SK-MEL-5 (cell line): Measurements from ENCODE around the gene MCRS1. TPM values are rescaled to one million over a fixed set of nuclear protein-coding genes. Genes with fewer than 3 reads are reported as not detected.
A peak's percentile ranks its signal among the peaks of the same experiment; 100 is the strongest.
"Not testable (repeated sequence)": the region's sequence is repeated elsewhere in the genome, so short reads cannot be mapped to it uniquely, and the experiment has no call there.

ENCODE experiments used
- DNase-seq: peaks from one replicate; pipeline ENCODE4 v3.0.0-alpha.2; 2016; ENCODE audit warnings: low read depth, low spot score
- in situ Hi-C: cut with HindIII; loops from 2 replicates; pipeline ENCODE4 v1.10.0; 2016; ENCODE audit warnings: low sequenced_read_pairs, high pct_unique_total_duplicates, low pct_unique_long_range_greater_than_20kb
- polyA plus RNA-seq, 2 experiments: library from polyadenylated mRNA; depleted of rRNA; stranded (reverse); fragments of >200 nt; gene quantifications; 2 replicates each; pipeline ENCODE4 v1.2.3, GENCODE V29; 2015
- total RNA-seq: library from RNA; depleted of rRNA; stranded (reverse); fragments of >200 nt; shearing (Covaris generic); gene quantifications from 2 replicates; pipeline ENCODE4 v1.2.3, GENCODE V29; 2014; rRNA removed

The MCRS1 gene, protein sequence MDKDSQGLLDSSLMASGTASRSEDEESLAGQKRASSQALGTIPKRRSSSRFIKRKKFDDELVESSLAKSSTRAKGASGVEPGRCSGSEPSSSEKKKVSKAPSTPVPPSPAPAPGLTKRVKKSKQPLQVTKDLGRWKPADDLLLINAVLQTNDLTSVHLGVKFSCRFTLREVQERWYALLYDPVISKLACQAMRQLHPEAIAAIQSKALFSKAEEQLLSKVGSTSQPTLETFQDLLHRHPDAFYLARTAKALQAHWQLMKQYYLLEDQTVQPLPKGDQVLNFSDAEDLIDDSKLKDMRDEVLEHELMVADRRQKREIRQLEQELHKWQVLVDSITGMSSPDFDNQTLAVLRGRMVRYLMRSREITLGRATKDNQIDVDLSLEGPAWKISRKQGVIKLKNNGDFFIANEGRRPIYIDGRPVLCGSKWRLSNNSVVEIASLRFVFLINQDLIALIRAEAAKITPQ
- 42.5 and 45.2 TPM in 2 replicates for total RNA-seq
- polyA plus RNA-seq (2015; cell fraction: cytosol; rRNA removed) = 58.6 and 62.2 TPM in 2 replicates
- polyA plus RNA-seq (2015; cell fraction: nucleus; rRNA removed) = 217 and 222 TPM in 2 replicates

DNA sequence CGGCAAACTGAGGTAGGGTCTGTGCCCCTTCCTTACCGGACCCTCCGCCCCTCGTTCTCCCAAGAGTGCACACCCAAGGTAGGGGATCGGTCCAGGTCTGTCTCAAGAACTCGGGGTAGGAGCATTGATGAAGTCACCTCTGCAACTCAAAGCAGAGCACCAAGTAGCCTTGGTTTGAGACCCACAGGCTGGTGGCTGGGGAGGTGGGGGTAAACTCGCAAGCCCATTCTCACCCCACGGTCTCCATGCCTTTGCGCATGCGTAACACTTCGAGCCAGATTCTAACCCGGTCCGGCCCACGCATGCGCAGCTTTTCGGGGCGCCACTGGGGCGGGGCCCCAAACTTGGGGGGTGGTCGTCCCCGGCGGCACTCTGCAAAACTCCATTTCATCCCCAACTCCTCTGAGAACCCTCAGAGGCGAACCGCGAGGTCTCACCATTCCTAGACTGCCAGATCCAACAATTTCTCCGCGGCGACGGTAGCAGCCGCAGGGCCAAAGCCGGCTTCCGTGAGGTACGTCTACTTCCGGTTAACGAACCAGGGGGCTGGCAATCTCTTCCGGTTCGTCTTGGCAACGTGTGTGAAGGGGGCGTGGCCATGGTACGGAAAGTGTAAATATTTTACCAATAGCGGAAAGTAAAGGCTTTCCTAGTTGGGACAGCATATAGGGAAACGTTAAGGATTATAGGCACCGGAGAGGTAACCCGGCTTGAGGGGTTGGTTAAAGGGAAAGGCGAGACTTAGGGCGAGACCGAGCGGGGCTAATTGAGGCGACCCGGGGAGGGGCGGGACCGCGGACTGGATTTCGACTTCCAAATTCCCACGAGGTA, at the start of gene MCRS1:
Gene MCRS1, minus strand, starts transcription at position 532 of the 831 bp plus-strand sequence. CDS start 1,411 bp downstream, outside the sequence.
- in situ Hi-C loops = no loop called here
- DNase-seq = peak; percentile 91

- in situ Hi-C loops = no loop called here
- DNase-seq = no peak
These were observed 48.7 kb upstream of the MCRS1 start for GRCh38 chr12:49616533-49617219.

DNA sequence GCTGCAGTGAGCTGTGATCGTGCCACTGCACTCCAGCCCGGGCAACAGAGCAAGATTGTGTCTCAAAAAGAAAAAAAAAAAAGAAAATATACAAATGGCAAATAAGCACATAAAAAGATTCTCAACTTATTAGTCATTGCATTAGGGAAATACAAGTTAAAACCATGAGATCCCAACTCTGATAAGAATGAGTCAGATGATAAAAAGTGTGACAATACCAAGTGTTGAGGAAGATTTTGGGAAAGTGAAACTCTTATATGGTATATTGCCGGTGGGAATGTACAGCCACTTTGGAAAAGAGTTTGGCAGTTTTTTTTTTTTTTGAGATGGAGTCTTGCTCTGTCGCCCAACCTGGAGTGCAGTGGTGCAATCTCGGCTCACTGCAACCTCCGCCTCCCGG, 47.8 kb upstream of the MCRS1 start:
- no peak for DNase-seq
- in situ Hi-C loops = no loop called here

DNA sequence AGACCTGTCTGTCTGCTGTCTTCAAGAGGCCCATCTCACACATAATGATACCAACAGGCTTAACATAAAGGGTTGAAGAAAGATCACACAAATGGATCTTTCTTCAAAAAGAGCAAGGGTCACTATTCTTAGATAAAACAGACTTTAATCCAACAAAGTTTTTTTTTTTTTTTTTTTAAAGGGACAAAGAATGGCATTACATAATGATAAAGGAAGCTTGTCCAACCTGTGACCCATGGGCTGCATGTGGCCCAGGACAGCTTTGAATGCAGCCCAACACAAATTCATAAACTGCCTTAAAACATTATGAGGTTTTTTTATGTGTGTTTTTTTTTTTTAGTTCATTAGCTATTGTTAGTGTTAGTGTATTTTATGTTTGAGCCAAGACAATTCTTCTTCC, 44.3 kb upstream of the MCRS1 start:
- in situ Hi-C loops = no loop called here

GRCh38 chr12:49610785-49611184, 42.8 kb upstream of the MCRS1 start:
- DNase-seq, in situ Hi-C loops: not testable (repeated sequence)

More for the DNA sequence above, 44.3 kb upstream of the MCRS1 start:
- DNase-seq = no peak

GRCh38 chr12:49609875-49610154, 41.9 kb upstream of the MCRS1 start:
- in situ Hi-C loops = no loop called here
- peak; percentile 83 for DNase-seq

- in situ Hi-C loops = no loop called here
- no peak for DNase-seq
These were observed 41.3 kb upstream of the MCRS1 start for GRCh38 chr12:49609059-49609874.

DNA sequence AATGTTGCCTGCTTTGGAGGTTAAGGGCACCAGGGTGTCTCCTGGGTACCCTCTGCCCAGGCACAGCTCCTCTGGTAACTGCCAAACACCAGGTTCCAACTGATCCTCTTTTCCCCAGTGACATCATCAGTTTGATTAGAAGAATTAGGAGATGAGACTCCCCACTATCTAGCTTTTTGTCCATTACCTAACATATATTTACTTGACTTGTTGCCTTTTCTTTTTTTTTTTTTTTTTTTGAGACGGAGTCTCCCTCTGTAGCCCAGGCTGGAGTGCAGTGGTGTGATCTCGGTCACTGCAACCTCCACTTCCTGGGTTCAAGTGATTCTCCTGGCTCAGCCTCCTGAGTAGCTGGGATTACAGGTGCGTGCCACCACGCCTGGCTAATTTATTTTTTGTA, 37.6 kb upstream of the MCRS1 start, which contains the start of gene FAM186B:
Gene FAM186B, minus strand, starts transcription at position 101 of the 400 bp plus-strand sequence. CDS start 162 bp downstream, outside the sequence.
- in situ Hi-C loops, DNase-seq: not testable (repeated sequence)

DNA sequence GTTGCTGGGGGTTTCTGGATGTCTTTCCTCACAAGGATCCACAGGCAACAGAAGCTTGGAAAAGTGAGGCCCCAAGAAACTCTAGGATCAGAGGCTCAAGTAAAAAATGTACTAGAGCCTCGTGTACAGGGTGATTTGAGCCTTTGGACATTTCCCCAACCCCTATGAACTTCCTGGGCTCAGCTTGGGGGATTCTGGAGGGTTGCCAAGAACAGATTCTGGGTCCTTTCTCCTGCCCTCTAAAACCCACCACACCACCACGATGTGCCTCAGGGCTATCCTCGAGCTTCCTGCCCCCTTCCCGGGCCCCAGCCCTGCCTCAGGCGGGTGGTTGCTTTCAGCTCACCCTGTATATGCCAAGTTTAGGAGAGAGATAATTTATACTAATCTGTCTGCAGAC, 36.9 kb upstream of the MCRS1 start:
- in situ Hi-C loops = no loop called here
- DNase-seq = no peak

DNA sequence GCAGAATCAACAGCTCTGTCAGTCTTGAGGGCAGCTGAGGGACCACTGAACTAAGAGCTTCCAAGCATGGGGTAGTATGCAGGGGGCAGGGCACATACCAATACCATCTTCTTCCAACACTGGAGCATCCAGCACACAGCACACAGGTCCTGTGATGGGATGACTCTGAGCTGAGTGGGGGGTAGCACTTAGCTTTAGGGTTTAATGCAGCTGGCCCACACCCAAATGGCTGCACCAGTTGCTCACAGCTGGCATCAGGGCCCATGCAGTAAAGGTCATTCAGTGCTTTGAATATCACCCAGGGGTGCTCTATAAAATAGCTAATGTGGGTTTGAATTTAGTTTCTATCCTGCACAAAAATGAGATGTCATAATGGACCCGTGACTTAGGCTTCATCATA, 35.8 kb upstream of the MCRS1 start:
- no peak for DNase-seq
- in situ Hi-C loops = no loop called here

DNA sequence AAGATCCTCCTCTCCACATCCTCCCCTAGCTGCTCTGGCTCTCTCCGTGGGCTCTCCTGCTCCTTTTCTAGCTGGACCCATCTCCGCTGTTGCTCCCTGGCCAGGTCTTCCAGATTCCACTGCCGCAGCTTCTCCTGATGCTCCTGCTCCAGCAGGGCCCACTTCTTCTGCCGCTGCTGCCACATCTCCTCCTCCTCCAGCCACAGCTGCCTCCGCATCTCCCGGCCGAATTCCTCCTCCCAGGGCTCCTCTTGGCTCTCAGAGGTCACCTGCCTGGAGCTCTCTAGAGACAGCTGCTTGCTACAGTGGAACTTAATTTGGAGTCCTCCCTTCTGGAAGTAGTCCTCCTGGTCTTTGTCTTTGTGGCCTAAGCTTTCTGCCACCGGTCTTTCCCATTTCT, 32.0 kb upstream of the MCRS1 start:
- in situ Hi-C loops = no loop called here
- no peak for DNase-seq

DNA sequence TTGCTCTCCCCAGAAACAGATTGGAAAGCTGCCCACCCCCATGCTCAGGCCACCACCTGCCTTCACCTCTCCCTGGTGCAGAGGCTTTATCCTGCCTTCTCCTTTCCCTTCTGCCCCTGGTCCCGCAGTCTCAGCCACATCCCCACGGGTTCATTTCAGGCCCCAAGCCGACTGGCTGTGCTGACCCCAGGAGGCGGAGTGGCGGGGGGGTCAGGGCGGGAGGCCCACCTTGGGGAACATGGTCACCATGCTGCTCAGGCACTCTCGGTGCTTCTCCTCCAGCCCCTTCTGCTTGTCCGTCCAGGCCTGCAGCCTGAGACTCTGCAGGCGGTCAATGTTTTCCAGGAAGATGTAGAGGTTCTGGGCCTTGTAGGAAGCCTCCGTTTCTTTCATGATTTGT, 30.6 kb upstream of the MCRS1 start:
- in situ Hi-C loops = no loop called here
- no peak for DNase-seq

DNA sequence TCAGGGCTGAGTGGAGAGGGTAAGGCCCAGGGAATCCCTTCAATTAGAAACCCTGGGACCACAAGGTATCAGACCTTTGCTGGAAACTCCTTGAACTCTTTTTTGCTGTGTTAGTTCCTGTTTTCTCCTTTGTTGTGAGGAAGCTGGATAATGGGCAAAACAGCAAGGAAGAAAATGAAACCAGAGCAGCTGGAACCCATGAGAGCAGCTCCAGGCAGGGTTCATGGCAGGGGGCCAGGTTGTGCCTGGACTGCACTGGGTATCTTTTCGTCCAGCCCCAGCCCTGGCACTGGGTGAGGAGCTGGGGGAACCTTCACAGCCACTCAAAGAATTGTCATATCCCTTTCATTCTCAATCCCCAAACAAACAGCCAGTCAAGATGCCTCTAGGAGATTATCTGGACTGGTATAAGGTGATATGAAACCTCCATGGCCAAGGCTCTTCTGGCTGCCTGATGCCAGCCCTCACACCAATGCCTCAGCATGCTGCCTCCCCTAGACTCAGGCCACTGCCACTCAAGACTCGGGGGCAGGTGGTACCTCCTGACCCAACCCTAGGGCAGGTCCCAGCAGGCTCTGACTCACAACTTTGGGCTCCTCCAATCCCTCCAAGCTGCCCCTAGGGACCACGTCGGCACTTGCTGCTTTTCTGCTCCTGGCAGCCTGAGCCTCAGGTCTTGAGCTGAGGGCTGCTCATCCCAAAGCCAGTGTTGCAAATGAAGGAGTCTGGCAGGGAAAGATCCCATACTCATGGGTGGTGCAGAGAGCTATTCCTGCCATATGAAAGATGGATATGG, 21.0 kb upstream of the MCRS1 start:
- no peak for DNase-seq
- in situ Hi-C loops = no loop called here

DNA sequence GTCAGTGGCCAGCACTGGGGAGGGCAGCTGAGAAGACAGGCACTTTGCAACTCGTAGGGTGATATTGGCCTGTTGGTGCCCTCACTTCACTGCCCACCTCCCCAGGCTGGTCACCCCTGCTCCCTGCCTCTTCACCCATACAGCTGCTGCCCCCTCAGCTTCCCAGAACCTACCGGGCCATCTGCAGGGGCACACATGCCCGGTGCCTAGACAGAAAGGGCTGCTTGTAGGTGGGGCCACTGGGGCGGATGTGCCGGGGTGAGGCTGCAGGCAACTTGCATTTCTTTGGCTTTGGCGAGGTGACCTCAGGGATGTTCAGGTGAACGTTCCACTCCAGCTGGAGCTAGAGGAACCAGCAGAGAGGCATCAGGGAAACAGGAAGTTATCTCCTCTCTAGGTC, 20.3 kb upstream of the MCRS1 start:
- no peak for DNase-seq
- in situ Hi-C loops = no loop called here

DNA sequence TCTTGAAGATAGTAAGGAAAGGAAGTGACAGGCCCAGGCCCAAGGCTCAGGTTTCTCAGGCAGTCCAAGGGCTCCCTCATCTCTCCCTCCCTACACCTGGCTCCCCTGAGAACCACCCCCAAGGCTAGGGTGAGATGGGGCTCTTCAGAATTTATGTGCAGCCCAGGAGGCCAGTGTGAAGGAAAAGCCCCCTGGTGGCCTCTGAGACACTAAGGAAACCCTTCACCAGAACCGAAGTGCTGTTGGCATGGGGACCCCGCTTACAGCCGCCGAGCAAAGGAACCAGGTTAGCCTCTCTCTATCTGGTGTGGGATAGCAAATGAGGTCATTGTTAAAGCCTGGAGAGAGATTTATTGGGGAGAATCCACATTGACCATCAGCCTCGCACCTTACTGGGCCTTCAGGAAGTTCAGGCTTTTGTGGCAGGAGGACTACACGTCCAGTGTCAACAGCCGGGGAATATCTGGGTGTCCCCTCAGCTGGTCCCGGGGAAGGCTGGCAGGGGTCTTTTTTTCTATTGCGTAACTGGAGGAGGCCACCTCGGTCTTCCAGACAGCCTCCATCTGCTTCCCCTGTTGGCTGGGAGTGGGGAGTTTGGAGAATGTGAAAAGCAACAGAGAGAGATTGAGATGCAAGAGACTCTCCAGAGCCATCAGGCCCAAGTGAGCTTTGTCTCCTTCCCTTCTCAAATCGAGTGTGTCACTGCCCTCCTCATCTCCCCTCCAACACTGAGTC, 19.4 kb upstream of the MCRS1 start:
- no peak for DNase-seq
- in situ Hi-C loops = no loop called here
